NCI-H2227 (cell line): ENCODE data around the gene CYSRT1.

ENCODE experiments used
- DNase-seq: peaks from one replicate; lab custom pipeline; 2025; ENCODE audit not compliant: unreplicated experiment; lab: John Stamatoyannopoulos, UW

CYSRT1 gene

DNA sequence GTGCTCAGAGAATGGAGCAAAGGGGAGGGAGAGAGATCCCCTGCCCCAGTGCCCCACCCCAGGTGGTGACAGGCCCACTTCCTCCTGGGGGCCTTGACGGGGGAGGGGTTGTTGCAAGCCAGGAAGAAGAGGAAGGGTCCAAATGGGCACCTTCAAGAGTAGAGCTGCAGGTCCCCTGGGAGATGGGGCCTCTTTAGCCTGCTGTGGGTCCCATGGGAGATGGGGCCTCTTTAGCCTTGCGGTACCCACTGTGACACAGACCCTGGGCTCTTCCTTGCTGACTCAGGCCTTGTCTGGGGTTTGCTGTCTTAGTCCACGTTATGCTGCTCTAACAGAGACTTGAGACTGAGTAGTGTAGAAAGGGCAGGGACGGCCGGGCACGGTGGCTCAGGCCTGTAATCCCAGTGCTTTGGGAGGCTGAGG, 43.0 kb downstream of the CYSRT1 start:
- no peak for DNase-seq

DNA sequence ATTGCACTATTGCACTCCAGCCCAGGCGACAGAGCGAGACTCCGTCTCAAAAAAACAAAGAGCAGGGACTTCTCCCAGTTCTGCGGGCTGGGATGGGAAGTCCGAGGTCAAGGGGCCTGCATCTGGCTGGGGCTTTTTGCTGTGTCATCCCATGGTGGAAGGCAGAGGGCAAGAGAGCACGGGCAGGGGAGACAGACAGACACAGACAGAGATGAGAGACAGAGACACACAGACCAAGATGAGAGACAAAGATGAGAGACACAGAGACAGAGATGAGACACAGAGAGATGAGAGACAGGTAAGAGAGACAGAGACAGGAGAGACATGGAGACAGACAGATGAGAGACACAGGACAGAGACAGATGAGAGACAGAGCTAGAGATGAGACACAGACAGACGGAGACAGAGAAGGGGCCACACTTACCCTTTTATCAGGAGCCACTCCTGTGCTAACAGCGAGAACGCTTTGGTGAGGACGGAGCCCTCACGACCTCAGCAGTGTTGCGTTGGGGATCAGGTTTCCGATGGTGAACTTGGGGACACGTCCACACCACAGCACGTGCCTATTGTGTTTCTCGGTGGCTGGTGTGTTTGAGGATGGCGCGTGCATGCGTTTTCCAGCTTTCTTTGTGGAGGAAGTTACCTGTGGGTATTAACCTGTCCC, 43.7 kb downstream of the CYSRT1 start:
- DNase-seq = no peak

DNA sequence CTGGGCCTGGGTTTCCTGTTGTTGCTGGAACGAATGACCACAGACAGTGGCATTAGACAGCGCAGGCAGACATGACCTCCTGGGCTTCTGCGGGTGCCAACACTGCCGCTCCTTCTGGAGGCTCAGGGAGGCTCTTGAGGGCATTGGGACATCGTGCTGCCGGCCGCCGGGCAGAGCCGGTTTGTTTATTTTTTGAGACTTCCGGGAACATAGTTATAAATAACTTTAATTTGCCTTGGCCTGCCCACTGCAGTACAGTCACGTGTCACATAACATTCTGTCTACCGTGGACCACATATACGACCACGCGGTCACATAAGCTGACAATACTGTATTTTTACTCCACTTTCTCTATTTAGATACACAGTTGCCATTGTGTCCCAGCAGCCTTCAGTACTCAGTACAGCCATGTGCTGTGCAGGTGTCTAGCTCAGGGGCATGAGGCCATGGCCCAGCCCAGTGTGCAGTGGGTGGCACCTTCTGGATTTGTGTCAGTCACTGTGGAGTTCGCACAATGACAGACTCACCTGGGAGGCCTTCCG, 44.3 kb downstream of the CYSRT1 start:
- no peak for DNase-seq

DNA sequence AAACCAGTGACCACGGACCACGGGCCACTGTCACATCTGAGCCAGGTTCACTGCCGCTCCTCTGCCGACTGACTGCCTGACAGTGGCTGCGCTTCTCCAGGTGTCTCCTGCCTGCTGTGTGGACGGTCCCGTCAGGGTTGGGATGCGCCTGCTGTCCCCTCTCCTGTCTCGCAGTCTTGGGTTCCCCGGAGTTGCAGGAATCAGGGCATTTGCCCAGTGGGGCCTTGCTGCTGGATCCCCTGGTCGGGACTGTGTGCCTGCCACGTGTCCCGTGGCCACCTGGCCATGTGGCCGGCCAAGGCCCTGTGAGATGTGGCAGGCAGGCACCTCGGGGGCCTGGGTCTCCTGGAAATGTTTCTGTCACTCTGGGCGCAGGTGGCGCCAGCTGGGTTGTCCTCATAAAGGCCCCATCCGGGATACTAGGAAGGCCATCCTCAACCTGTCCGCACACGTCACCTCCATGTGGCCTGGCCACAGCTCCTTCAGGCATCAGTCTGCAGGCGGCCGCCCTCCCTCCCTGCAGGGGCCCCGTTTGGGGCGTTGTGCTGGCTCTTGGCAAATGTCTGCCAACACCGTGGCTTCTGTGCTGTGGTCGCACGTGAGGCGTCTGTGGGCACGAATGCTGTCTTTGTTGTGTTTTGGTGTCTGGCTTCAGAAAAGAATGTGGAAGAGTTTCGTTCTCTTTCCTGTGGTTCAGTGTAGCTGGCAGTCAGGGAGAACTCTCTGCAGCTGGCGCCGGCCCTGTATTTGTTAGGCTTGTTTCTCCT, 46.1 kb downstream of the CYSRT1 start:
- no peak for DNase-seq

DNA sequence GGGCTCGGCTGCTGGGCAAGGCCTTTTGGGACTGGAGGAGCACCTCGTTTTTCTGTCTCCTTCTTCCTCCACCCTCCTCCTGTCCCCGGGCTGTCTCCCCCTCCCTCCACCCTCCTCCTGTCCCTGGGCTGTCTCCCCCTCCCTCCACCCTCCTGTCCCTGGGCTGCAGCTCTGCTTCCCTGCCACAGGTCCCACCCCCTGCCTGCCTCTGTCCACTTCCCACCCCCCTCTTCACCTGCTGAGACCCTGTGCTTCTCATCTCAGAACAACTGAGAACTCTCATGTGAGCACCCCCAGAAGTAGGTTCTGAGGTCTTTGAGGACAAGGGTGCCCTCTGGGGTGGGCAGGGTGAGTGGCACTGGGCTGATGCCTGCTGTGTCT, 46.7 kb downstream of the CYSRT1 start:
- no peak for DNase-seq

DNA sequence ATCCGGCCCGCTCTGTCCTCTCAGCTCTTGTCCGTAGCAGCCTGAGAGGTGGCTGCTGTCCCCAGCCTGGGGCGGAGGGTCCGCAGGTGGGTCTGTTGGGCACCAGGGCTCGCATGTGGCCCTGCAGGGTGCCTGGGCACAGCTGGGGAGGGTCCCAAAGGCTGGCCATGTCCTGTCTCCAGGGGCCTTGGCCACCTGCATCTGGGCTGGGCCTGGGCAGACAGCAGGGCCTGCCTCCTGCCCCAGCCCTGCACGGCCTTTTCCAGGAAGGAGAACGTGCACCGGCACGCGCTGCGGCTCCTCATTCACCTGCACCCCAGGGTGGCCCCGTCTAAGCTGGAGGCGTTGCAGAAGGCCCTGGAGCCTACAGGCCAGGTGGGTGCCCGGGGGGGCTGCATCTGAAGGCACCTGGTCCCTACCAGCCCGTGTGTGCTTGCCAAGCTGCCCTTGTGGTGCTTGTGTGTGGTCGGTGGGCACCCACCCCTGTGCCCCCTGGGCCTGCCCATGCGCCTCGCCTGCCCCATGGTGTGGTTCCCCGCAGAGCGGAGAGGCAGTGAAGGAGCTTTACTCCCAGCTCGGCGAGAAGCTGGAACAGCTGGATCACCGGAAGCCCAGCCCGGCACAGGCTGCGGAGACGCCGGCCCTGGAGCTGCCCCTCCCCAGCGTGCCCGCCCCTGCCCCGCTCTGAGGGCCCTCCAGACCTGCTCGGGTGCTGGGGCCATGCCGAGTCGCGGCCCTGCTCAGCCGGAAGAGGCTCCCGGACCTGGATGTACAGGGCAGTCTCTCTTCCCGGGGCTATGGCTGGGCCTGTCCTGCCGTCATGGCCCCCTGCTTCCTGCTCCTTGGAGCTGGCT, 47.5 kb downstream of the CYSRT1 start:
- no peak for DNase-seq

DNA sequence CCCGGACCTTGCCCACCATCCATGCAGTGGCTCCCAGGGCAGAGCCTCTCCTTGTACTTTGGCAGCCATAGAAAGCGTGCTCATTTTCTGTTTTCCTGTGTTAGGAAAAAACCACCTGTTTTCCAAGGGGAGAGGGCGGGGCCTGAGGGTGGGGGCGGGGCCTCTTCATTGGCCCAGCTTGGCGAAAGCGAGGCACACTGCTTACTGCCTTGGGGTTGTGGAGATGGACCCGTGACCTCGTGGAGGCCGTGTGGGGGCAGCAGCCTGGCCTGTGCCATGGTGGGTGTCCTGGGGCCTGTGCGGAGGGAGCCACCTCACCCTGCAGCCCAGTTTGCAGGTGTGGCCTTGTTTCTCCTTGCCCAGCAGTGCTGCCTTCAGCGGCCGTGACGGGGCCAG, 48.1 kb downstream of the CYSRT1 start:
- no peak for DNase-seq

DNA sequence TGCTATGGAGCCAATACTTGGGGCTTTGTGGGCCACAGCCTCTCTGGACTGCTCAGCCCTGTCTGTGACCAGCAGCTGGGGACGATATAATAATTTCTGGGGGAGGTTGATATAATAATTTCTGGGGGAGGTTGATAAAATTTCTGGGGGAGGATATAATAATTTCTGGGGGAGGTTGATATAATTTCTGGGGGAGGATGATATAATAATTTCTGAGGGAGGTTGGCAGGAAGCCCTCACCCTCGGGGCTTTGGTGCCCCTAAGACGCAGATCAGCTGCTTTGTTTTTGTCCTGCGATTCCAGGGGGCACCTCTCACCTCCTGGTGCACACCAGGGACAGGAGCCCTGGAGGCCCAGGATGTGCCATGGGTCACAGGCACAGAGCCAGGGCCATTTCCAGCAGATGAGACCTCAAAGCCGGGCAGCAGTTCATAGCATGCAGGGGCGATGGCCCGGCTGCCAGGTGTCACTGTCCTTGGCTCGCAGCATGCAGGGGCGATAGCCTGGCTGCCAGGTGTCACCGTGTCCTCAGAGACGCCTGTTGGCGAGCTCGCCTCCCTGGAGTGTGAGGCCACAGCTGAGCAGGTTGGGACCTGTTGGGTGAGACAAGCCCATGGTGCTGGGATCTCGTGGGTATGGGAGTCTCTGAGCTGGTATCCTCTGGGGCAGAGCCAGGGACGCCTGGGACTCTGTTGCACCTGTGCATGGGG, 48.8 kb downstream of the CYSRT1 start:
- no peak for DNase-seq

DNA sequence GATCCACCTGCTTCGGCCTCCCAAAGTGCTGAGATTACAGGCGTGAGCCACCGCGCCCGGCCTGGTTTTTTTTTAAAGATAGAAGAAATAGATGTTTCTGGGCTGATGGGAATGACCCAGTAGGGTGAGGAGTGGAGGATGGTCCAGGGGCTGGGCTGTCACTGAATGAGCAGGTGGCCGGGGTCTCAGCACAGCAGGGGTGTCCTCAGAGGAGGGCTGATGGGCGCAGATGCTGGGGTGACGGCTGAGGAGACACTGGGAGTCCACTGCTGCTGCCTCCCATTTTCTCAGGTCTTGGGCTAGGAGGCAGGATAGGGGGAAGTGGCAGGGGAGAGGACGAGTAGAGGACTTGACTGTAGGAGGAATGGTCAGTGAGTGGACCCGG, 50.2 kb downstream of the CYSRT1 start:
- no peak for DNase-seq
